Upper lobe of left lung (tissue), 6 donors: ENCODE measurements around the gene LPIN1. TPM values are rescaled to one million over a fixed set of nuclear protein-coding genes. Genes with fewer than 3 reads are reported as not detected.

Experiments used
- ATAC-seq, 2 donors: fragments of 200-7000 bp; cut with Tn5 transposase; one replicate each; pipeline ENCODE4 v1.9.1; 2022; ENCODE audit warnings: mild to moderate bottlenecking in 2 of 2, moderate library complexity in 2 of 2; ENCODE audit not compliant: low FRiP score in 2 of 2
- DNase-seq, 2 donors: peaks; one replicate each; pipeline ENCODE4 v3.0.0-alpha.2; 2019 to 2020
- H3K27ac ChIP-seq, 4 donors: fragments of 200-600 bp; sonication (generic); one replicate each; pipeline ENCODE4 v1.5.1; 2016 to 2019
- H3K27me3 ChIP-seq, 4 donors: fragments of 200-600 bp; sonication (generic); one replicate each; pipeline ENCODE4 v1.5.1; 2017 to 2019
- H3K36me3 ChIP-seq, 4 donors: fragments of 200-600 bp; sonication (generic); one replicate each; pipeline ENCODE4 v1.5.1; 2016 to 2019
- H3K4me1 ChIP-seq, 4 donors: fragments of 200-600 bp; sonication (generic); one replicate each; pipeline ENCODE4 v1.5.1; 2018 to 2019
- H3K4me3 ChIP-seq, 4 donors: fragments of 200-600 bp; sonication (generic); one replicate each; pipeline ENCODE4 v1.5.1; 2017 to 2019; ENCODE audit warnings: mild to moderate bottlenecking in 2 of 4, moderate library complexity in 1 of 4
- H3K9me3 ChIP-seq, 4 donors: fragments of 200-600 bp; sonication (generic); one replicate each; pipeline ENCODE4 v1.5.1; 2018 to 2019
- CTCF ChIP-seq, 6 experiments: fragments of 450-650 bp in 4 of 6; fragments of 200-600 bp in 2 of 6; sonication (generic) in 2 of 6; IDR thresholded peaks; one replicate each; pipeline ENCODE4 v1.5.1; 2016 to 2019; ENCODE audit warnings: antibody characterized with exemption in 6 of 6
- EP300 ChIP-seq, 4 donors: sonication (generic); formaldehyde crosslinking; IDR thresholded peaks; one replicate each; pipeline ENCODE4 v1.5.1; 2017; ENCODE audit warnings: antibody characterized with exemption in 4 of 4, control low read depth in 2 of 4
- POLR2A ChIP-seq, 4 donors: fragments of 450-650 bp; IDR thresholded peaks; one replicate each; pipeline ENCODE4 v1.5.1; 2016 to 2017; ENCODE audit warnings: antibody characterized with exemption in 4 of 4, mild to moderate bottlenecking in 2 of 4
- POLR2AphosphoS5 ChIP-seq, 2 donors: sonication (generic); formaldehyde crosslinking; IDR thresholded peaks; one replicate each; pipeline ENCODE4 v1.5.1; 2017; ENCODE audit warnings: antibody characterized with exemption in 2 of 2
- WGBS, 2 donors: methylation state at CpG; one replicate each; pipeline ENCODE4 v1.1.5; 2017 to 2018; 5-methylcytosine and 5-hydroxymethylcytosine counted together
- total RNA-seq, 6 donors: library from RNA; depleted of rRNA in 4 of 6; stranded (reverse); fragments of >200 nt in 4 of 6; gene quantifications; one replicate each; pipeline versions ENCODE4 v1.1.0 to v1.2.1, GENCODE V29; 2016 to 2021
- donor health status: DM: no; HTN: no; CAD: no; lungs with moderate emphysema.
- donor health status: DM: no; HTN: yes; CAD: no; lungs with severe emphysema.

The LPIN1 gene
- total RNA-seq, 6 donors from 2014 or later, result 45.9 to 87.0 (median 54.2) TPM

GRCh38 chr2:11852526-11853196 is 106.2 kb downstream of the LPIN1 start:
- TF ChIP-seq CTCF (IDR thresholded peaks at IDR 0.05) (no peak), EP300 (IDR thresholded peaks at IDR 0.05) (no peak), POLR2AphosphoS5 (IDR thresholded peaks at IDR 0.05) (no peak), POLR2A (IDR thresholded peaks at IDR 0.05) (no peak)
- H3K9me3 ChIP-seq, result peaks cover 0 to 3% (median 0%) of the 10 kb centered on the region in 4 donors
- no peak overlapping the region for H3K27ac ChIP-seq
- H3K4me1 ChIP-seq, result peaks cover 0 to 7% (median 5%) of the 10 kb centered on the region in 4 donors
- no peaks in the 10 kb centered on the region for H3K36me3 ChIP-seq
- H3K27me3 ChIP-seq, result no peaks in the 10 kb centered on the region
- DNase-seq (no peak), ATAC-seq (no peak)
- no peak overlapping the region for H3K4me3 ChIP-seq
- WGBS, 2 donors, result 71 to 77% methylated on average over 8 of the region's 8 CpGs

GRCh38 chr2:11853197-11853588 is 106.8 kb downstream of the LPIN1 start:
- 80 to 83% methylated on average over 5 of the region's 5 CpGs for WGBS, 2 donors
- Histone ChIP-seq H3K4me1 (peaks cover 0 to 7% (median 5%) of the 10 kb centered on the region in 4 donors), H3K27me3 (no peaks in the 10 kb centered on the region), H3K9me3 (no peaks in the 10 kb centered on the region), H3K27ac (no peak overlapping the region), H3K36me3 (no peaks in the 10 kb centered on the region), H3K4me3 (no peak overlapping the region)
- ATAC-seq, result no peak
- no peak for DNase-seq
- TF ChIP-seq POLR2AphosphoS5 (IDR thresholded peaks at IDR 0.05) (no peak), POLR2A (IDR thresholded peaks at IDR 0.05) (no peak), EP300 (IDR thresholded peaks at IDR 0.05) (no peak), CTCF (IDR thresholded peaks at IDR 0.05) (no peak)

GRCh38 chr2:11855064-11855760 is 108.8 kb downstream of the LPIN1 start:
- no peak overlapping the region for H3K27ac ChIP-seq
- H3K4me1 ChIP-seq, result peaks cover 0 to 7% (median 5%) of the 10 kb centered on the region in 4 donors

GRCh38 chr2:11856095-11856494 is 109.7 kb downstream of the LPIN1 start:
- DNase-seq (no peak), ATAC-seq (no peak)
- no peak overlapping the region for H3K27ac ChIP-seq
- peaks cover 0 to 7% (median 5%) of the 10 kb centered on the region in 4 donors for H3K4me1 ChIP-seq
- WGBS, 2 donors, result 36 to 43% methylated on average over 5 of the region's 5 CpGs
- TF ChIP-seq POLR2A (IDR thresholded peaks at IDR 0.05), result no peak
- TF ChIP-seq EP300 (IDR thresholded peaks at IDR 0.05), result no peak
- no peak for TF ChIP-seq CTCF (IDR thresholded peaks at IDR 0.05)
- TF ChIP-seq POLR2AphosphoS5 (IDR thresholded peaks at IDR 0.05), result no peak
- H3K27me3 ChIP-seq, result no peaks in the 10 kb centered on the region
- H3K4me3 ChIP-seq, result no peak overlapping the region
- peaks cover 0 to 6% (median 0%) of the 10 kb centered on the region in 4 donors for H3K9me3 ChIP-seq
- no peaks in the 10 kb centered on the region for H3K36me3 ChIP-seq

More at GRCh38 chr2:11855064-11855760, 108.8 kb downstream of the LPIN1 start:
- Histone ChIP-seq H3K36me3 (no peaks in the 10 kb centered on the region), H3K9me3 (peaks cover 0 to 6% (median 0%) of the 10 kb centered on the region in 4 donors), H3K4me3 (no peak overlapping the region), H3K27me3 (no peaks in the 10 kb centered on the region)
- DNase-seq, result no peak
- 64 to 70% methylated on average over 10 of the region's 10 CpGs for whole genome bisulfite sequencing, 2 donors
- no peak for ATAC-seq
- TF ChIP-seq CTCF (IDR thresholded peaks at IDR 0.05) (no peak), POLR2AphosphoS5 (IDR thresholded peaks at IDR 0.05) (no peak), POLR2A (IDR thresholded peaks at IDR 0.05) (no peak), EP300 (IDR thresholded peaks at IDR 0.05) (no peak)
